IMR-90 (cell line): Measurements from ENCODE around the gene HRH1. TPM values are rescaled to one million over a fixed set of nuclear protein-coding genes. Genes with fewer than 3 reads are reported as not detected.

Source experiments
- ATAC-seq: fragments of 200-7000 bp; cut with Tn5 transposase; 2 replicates; pipeline ENCODE4 v1.9.1; 2020; ENCODE audit warnings: low read depth, mild to moderate bottlenecking, moderate library complexity
- BruUV-seq: library from RNA; stranded (reverse); fragments of 400-500 nt; replicated peaks from 2 replicates; lab custom pipeline; 2021; lab: Mats Ljungman, UMichigan
- CTCF ChIA-PET: fragments of 300-600 bp; formaldehyde crosslinking; extraction: SDS; loops from one replicate; lab custom pipeline; 2021; ENCODE audit warnings: antibody characterized with exemption; lab: Yijun Ruan, JAX
- POLR2A ChIA-PET: fragments of 300-600 bp; sonication (Branson Sonifier 250); formaldehyde crosslinking; loops from one replicate; lab custom pipeline; 2022; ENCODE audit warnings: antibody characterized with exemption; ENCODE audit not compliant: unreplicated experiment; lab: Charles Lee
- DNase-seq: peaks from one replicate; pipeline ENCODE4 v3.0.0; 2013
- H2AFZ ChIP-seq: replicated peaks from 2 replicates; pipeline ENCODE3; 2013; ENCODE audit warnings: low read length, mild to moderate bottlenecking; ENCODE audit not compliant: poor library complexity
- H2AK5ac ChIP-seq: 2 replicates; pipeline ENCODE4 v1.6.1; 2013; ENCODE audit warnings: low read depth, low read length, inconsistent platforms
- H2AK9ac ChIP-seq: replicated peaks from 2 replicates; pipeline ENCODE3; 2013; ENCODE audit warnings: mild to moderate bottlenecking, low read depth, low read length, moderate library complexity; ENCODE audit not compliant: poor library complexity
- H2BK120ac ChIP-seq: 2 replicates; pipeline ENCODE4 v1.6.1; 2013; ENCODE audit warnings: low read depth, low read length, inconsistent platforms
- H2BK15ac ChIP-seq: 3 replicates; pipeline ENCODE4 v1.6.1; 2013; ENCODE audit warnings: low read depth, low read length, inconsistent platforms
- H2BK20ac ChIP-seq: 2 replicates; pipeline ENCODE4 v1.6.1; 2013; ENCODE audit warnings: low read depth, mild to moderate bottlenecking, inconsistent platforms, low read length, moderate library complexity
- H2BK5ac ChIP-seq: 2 replicates; pipeline ENCODE4 v1.6.1; 2013; ENCODE audit warnings: mild to moderate bottlenecking, low read depth, low read length, inconsistent platforms; ENCODE audit not compliant: poor library complexity, severe bottlenecking
- H3K14ac ChIP-seq: replicated peaks from 2 replicates; pipeline ENCODE4 v1.6.1; 2013; ENCODE audit warnings: low read depth, low read length, inconsistent platforms
- H3K18ac ChIP-seq: 2 replicates; pipeline ENCODE4 v1.6.1; 2013; ENCODE audit warnings: low read depth, low read length, control low read depth
- H3K23ac ChIP-seq: 2 replicates; pipeline ENCODE4 v1.6.1; 2013; ENCODE audit warnings: low read depth, low read length, inconsistent platforms
- H3K27ac ChIP-seq: 2 replicates; pipeline ENCODE4 v1.5.1; 2013; ENCODE audit warnings: mild to moderate bottlenecking, control low read depth, low read length; ENCODE audit not compliant: insufficient read depth
- H3K27me3 ChIP-seq: 2 replicates; pipeline ENCODE4 v1.6.1; 2013; ENCODE audit warnings: low read length; ENCODE audit not compliant: control insufficient read depth, insufficient read depth
- H3K36me3 ChIP-seq: 2 replicates; pipeline ENCODE4 v1.6.1; 2013; ENCODE audit warnings: low read length, mixed read lengths; ENCODE audit not compliant: control insufficient read depth, insufficient read depth
- H3K4ac ChIP-seq: 2 replicates; pipeline ENCODE4 v1.6.1; 2013; ENCODE audit warnings: low read depth, low read length, inconsistent platforms
- H3K4me1 ChIP-seq: 2 replicates; pipeline ENCODE4 v1.6.1; 2013; ENCODE audit warnings: low read length, mixed read lengths; ENCODE audit not compliant: control insufficient read depth, insufficient read depth
- H3K4me2 ChIP-seq: 2 replicates; pipeline ENCODE4 v1.6.1; 2013; ENCODE audit warnings: low read depth, mild to moderate bottlenecking, control low read depth, low read length, moderate library complexity
- H3K4me3 ChIP-seq: 2 replicates; pipeline ENCODE4 v1.5.1; 2013; ENCODE audit warnings: low read depth, mild to moderate bottlenecking, control low read depth, low read length, moderate library complexity; ENCODE audit not compliant: insufficient read depth
- H3K56ac ChIP-seq: 2 replicates; pipeline ENCODE4 v1.6.1; 2013; ENCODE audit warnings: low read length, inconsistent platforms; ENCODE audit not compliant: insufficient read depth; ENCODE audit errors: extremely low read depth
- H3K79me1 ChIP-seq, 2 experiments: 2 replicates each; pipeline ENCODE4 v1.6.1; 2013; ENCODE audit warnings: low read length in 2 of 2, inconsistent platforms in 1 of 2, low read depth in 1 of 2
- H3K9ac ChIP-seq: 2 replicates; pipeline ENCODE4 v1.6.1; 2013; ENCODE audit warnings: low read depth, low read length, control low read depth
- H3K9me1 ChIP-seq: 2 replicates; pipeline ENCODE4 v1.6.1; 2013; ENCODE audit warnings: low read length, inconsistent platforms; ENCODE audit not compliant: insufficient read depth
- H3K9me3 ChIP-seq: 2 replicates; pipeline ENCODE4 v1.6.1; 2013; ENCODE audit warnings: low read length; ENCODE audit not compliant: control insufficient read depth, insufficient read depth
- H4K20me1 ChIP-seq: 2 replicates; pipeline ENCODE4 v1.6.1; 2013; ENCODE audit warnings: low read length, inconsistent platforms; ENCODE audit not compliant: insufficient read depth
- H4K5ac ChIP-seq: 2 replicates; pipeline ENCODE4 v1.6.1; 2013; ENCODE audit warnings: mild to moderate bottlenecking, low read depth, low read length, control low read depth
- H4K8ac ChIP-seq, 2 experiments: 2 replicates each; pipeline ENCODE4 v1.6.1; 2013; ENCODE audit warnings: low read depth in 2 of 2, low read length in 2 of 2, control low read depth in 1 of 2, inconsistent platforms in 1 of 2
- H4K91ac ChIP-seq: 2 replicates; pipeline ENCODE4 v1.6.1; 2013; ENCODE audit warnings: low read depth, low read length, inconsistent platforms; ENCODE audit not compliant: insufficient read depth
- CEBPB ChIP-seq: IDR thresholded peaks from 2 replicates; pipeline ENCODE4 v1.6.1; 2012; ENCODE audit warnings: low read depth, low read length, improper control_type of control experiment
- CHD1 ChIP-seq: IDR thresholded peaks from 2 replicates; pipeline ENCODE4 v1.6.1; 2012; ENCODE audit warnings: low read depth, low read length, improper control_type of control experiment
- MAFK ChIP-seq: IDR thresholded peaks from 2 replicates; pipeline ENCODE4 v1.6.1; 2012; ENCODE audit warnings: low read depth, low read length, improper control_type of control experiment
- MAZ ChIP-seq: IDR thresholded peaks from 2 replicates; pipeline ENCODE4 v1.6.1; 2012; ENCODE audit warnings: low read depth, mild to moderate bottlenecking, low read length, improper control_type of control experiment, moderate library complexity, borderline replicate concordance
- NFE2L2 ChIP-seq: fragments of 150-350 bp; IDR thresholded peaks from 2 replicates; pipeline ENCODE4 v1.6.1; 2016; ENCODE audit warnings: low read depth, mild to moderate bottlenecking, low read length
- POLR2A ChIP-seq: IDR thresholded peaks from 2 replicates; pipeline ENCODE4 v1.6.1; 2012; ENCODE audit warnings: mild to moderate bottlenecking, low read depth, low read length
- RAD21 ChIP-seq: IDR thresholded peaks from 2 replicates; pipeline ENCODE4 v1.6.1; 2012; ENCODE audit warnings: low read length, improper control_type of control experiment
- RCOR1 ChIP-seq: IDR thresholded peaks from 2 replicates; pipeline ENCODE4 v1.6.1; 2012; ENCODE audit warnings: mild to moderate bottlenecking, low read length, improper control_type of control experiment; ENCODE audit not compliant: insufficient replicate concordance
- SMC3 ChIP-seq: fragments of 150-350 bp; IDR thresholded peaks from 2 replicates; pipeline ENCODE4 v1.6.1; 2016; ENCODE audit warnings: low read depth, mild to moderate bottlenecking, antibody characterized with exemption, low read length, moderate library complexity
- WGBS, 2 experiments: methylation state at CpG; one replicate each; pipeline versions ENCODE4 v1.1.5 to v1.1.7; 2013; ENCODE audit warnings: missing lambda C conversion rate in 2 of 2; ENCODE audit not compliant: insufficient read length in 1 of 2; ENCODE audit errors: extremely low coverage in 2 of 2; 5-methylcytosine and 5-hydroxymethylcytosine counted together
- dilution Hi-C: fragments of 300-500 bp; cut with HindIII; formaldehyde crosslinking; loops from one replicate; pipeline ENCODE4 v1.14.3; 2018; ENCODE audit warnings: low sequenced_read_pairs; ENCODE audit not compliant: unreplicated experiment
- in situ Hi-C: fragments of 300-500 bp; cut with MboI; formaldehyde crosslinking; loops from 3 replicates; pipeline ENCODE4 v1.14.3; 2019; ENCODE audit warnings: low sequenced_read_pairs, inconsistent platforms, mixed read lengths
- intact Hi-C: fragments of 100-400 bp; cut with micrococcal nuclease; formaldehyde crosslinking; loops from 2 replicates; pipeline ENCODE4 v1.10.0; 2022
- polyA plus RNA-seq, 3 experiments: library from polyadenylated mRNA; depleted of rRNA; stranded (reverse); fragments of >200 nt; gene quantifications; 2 replicates each; pipeline ENCODE4 v1.2.3, GENCODE V29; 2012; ENCODE audit warnings: low replicate concordance in 1 of 3
- total RNA-seq: library from RNA; depleted of rRNA; stranded (reverse); fragments of >200 nt; gene quantifications from 2 replicates; pipeline ENCODE4 v1.2.3, GENCODE V29; 2012

The HRH1 gene
- total and polyA plus RNA-seq, 2 of the 4 experiments (the other 2 are of a cell fraction), result 7.6 to 16.1 TPM

DNA sequence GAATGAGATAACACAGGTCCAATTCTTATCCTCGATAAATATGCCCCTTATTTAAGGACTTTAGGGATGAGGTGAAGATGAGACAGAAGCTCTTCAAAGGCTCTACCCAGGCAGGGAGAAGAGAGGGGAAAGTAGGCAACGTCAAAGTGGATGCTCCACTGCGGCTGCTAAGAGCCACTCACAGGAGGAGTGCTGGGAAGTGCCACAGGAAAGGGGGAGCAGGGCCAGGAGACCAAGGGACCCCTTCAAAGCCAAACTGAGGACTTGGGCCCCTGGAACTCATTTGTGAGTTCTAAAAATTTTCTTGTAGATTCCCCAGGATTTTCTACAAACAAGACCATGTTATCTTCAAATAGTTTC, 70.6 kb downstream of the HRH1 start:
- dilution Hi-C loops, result no loop called here
- H4K5ac ChIP-seq, result no peak overlapping the region
- peak overlapping the region; percentile 66 for H2AK9ac ChIP-seq
- intact Hi-C loops, result no loop called here
- POLR2A ChIA-PET, result no interaction called here
- no peak overlapping the region for H2BK120ac ChIP-seq
- no peak overlapping the region for H3K27ac ChIP-seq
- DNase-seq (no peak), ATAC-seq (no peak)
- H3K9me3 ChIP-seq, result no peaks in the 10 kb centered on the region
- peaks cover 10 to 56% of the 10 kb centered on the region in 2 experiments for H3K79me1 ChIP-seq
- H4K20me1 ChIP-seq, result peaks cover 6% of the 10 kb centered on the region; the same call in 1 of the 2 replicates
- peaks cover 6% of the 10 kb centered on the region for H3K36me3 ChIP-seq
- no peak overlapping the region for H4K91ac ChIP-seq
- peaks cover 6% of the 10 kb centered on the region for H3K4me1 ChIP-seq
- TF ChIP-seq RCOR1, result no peak
- TF ChIP-seq CHD1, result no peak
- TF ChIP-seq MAFK, result no peak
- TF ChIP-seq POLR2A, result no peak
- TF ChIP-seq MAZ, result no peak
- TF ChIP-seq RAD21, result no peak
- no peak for TF ChIP-seq NFE2L2
- no peak for TF ChIP-seq SMC3
- TF ChIP-seq CEBPB, result no peak
- H3K4me2 ChIP-seq, result no peak overlapping the region
- H2BK5ac ChIP-seq, result no peak overlapping the region
- H3K4me3 ChIP-seq, result no peak overlapping the region
- no peaks in the 10 kb centered on the region for H3K27me3 ChIP-seq
- no peak overlapping the region for H3K56ac ChIP-seq
- peak overlapping the region; percentile 70; the same call in 1 of the 2 replicates for H2AK5ac ChIP-seq
- no peak overlapping the region for H2BK20ac ChIP-seq
- H3K9me1 ChIP-seq, result peaks cover 7% of the 10 kb centered on the region
- WGBS, 2 experiments, result 100% methylated on average over 1 of the region's 3 CpGs; no CpG with 5 or more reads in 1 of the 2 experiments
- peak overlapping the region; percentile 73; the same call in 1 of the 2 replicates for H3K23ac ChIP-seq
- peak overlapping the region; percentile 66; the same call in 1 of the 2 replicates for H3K4ac ChIP-seq
- H4K8ac ChIP-seq, result no peak overlapping the region
- no peak overlapping the region for H3K9ac ChIP-seq
- H3K14ac ChIP-seq, result peak overlapping the region; percentile 61
- in situ Hi-C loops, result no loop called here
- no peak overlapping the region for H3K18ac ChIP-seq
- H2AFZ ChIP-seq, result no peak overlapping the region
- BruUV-seq, result no TSS peak
- CTCF ChIA-PET, result no interaction called here
- no peak overlapping the region; the same call in 2 of the 3 replicates for H2BK15ac ChIP-seq
